ENCODE data around the gene CPT1A. TPM values are rescaled to one million over a fixed set of nuclear protein-coding genes. Genes with fewer than 3 reads are reported as not detected.

The CPT1A gene
- total and polyA plus RNA-seq, 8 donors = 7.0 to 103 (median 30.1) TPM

DNA sequence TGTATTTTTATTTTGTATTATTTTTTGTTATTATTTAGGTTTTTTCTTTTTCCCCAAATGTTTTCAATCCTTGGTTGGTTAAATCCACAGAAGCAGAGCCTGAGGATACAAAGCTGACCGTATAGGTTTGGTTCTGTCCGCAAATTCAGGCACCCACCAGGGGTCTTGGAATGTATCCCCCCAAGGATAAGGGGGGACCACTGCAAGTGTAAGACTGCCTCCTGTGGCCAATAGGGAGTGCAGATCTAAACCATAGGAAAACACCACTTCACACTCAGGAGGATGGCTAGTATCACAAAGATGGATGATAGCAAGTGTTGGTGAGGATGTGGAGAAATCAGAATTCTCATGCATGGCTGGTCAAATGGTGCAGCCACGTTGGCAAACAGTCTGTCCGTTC is 20.0 kb downstream of the CPT1A start:
- no peak for DNase-seq
- Histone ChIP-seq H3K36me3 (peaks cover 0 to 16% (median 10%) of the 10 kb centered on the region in 4 donors), H3K27me3 (no peaks in the 10 kb centered on the region), H3K27ac (no peak overlapping the region), H3K4me1 (peaks cover 13 to 47% (median 39%) of the 10 kb centered on the region in 4 donors), H3K9me3 (no peaks in the 10 kb centered on the region), H3K4me3 (no peak overlapping the region)
- TF ChIP-seq POLR2AphosphoS5 (IDR thresholded peaks at IDR 0.05) (no peak), CTCF (IDR thresholded peaks at IDR 0.05) (no peak), EP300 (IDR thresholded peaks at IDR 0.05) (no peak), POLR2A (IDR thresholded peaks at IDR 0.05) (no peak)
- WGBS, 5 donors = 53 to 82% (median 67%) methylated on average over 4 of the region's 4 CpGs
- intact Hi-C loops (cut with DNase I; ENCODE audit: low total_unique reads) = no loop called here

DNA sequence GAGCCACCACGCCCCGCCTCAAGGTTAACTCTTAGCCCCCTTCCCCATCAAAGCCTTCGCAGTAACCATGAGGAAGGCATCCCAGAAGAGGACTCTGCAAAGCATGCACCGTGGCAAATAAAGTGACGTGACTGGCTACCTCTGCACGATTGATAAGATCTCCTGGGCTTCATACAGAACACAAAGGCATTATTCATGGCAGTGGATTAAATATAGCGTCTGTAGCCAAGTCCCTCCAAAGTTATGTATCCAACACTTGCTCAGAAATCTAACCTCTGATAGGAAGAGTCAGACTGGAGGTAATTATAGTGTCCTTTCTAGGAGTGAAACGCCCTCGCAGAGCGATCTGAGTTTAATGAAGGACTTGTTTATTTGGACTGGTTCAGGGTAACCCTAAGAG is 22.4 kb downstream of the CPT1A start:
- 35 to 61% (median 50%) methylated on average over 10 of the region's 10 CpGs for WGBS, 5 donors

DNA sequence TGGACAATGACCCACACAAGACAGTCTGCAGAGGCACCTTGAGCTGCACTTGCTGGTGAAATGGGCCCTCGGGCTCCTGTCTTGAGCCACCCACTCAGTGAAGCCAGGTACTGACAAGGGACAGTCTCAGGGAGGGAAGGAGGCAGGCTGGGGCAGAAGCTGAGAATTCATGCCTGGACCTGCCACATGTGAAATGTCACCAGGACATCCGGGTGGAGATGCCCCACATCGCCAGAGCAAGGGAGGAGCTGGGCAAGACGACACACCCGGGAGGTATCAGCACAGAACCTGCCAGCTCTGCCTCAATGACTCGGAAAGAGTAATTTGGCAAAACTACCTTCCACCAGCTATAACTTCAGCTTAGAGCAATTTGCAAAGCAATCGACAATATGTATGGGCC is 23.5 kb downstream of the CPT1A start:
- Histone ChIP-seq H3K4me3 (no peak overlapping the region), H3K27me3 (no peaks in the 10 kb centered on the region), H3K36me3 (peaks cover 14 to 48% (median 41%) of the 10 kb centered on the region in 4 donors), H3K27ac (no peak overlapping the region), H3K4me1 (peaks cover 6 to 34% (median 25%) of the 10 kb centered on the region in 4 donors), H3K9me3 (no peaks in the 10 kb centered on the region)
- DNase-seq = no peak
- intact Hi-C loops (cut with DNase I; ENCODE audit: low total_unique reads) = no loop called here
- WGBS, 5 donors = 82 to 88% (median 85%) methylated on average over 6 to 7 of the region's 7 CpGs
- TF ChIP-seq CTCF (IDR thresholded peaks at IDR 0.05) = no peak
- no peak for TF ChIP-seq POLR2AphosphoS5 (IDR thresholded peaks at IDR 0.05)
- no peak for TF ChIP-seq POLR2A (IDR thresholded peaks at IDR 0.05)

More for the DNA sequence above, 22.4 kb downstream of the CPT1A start:
- H3K4me1 ChIP-seq = peaks cover 6 to 34% (median 25%) of the 10 kb centered on the region in 4 donors
- H3K4me3 ChIP-seq = no peak overlapping the region
- DNase-seq = no peak
- intact Hi-C loops (cut with DNase I; ENCODE audit: low total_unique reads) = no loop called here
- no peak for TF ChIP-seq POLR2AphosphoS5 (IDR thresholded peaks at IDR 0.05)
- TF ChIP-seq POLR2A (IDR thresholded peaks at IDR 0.05) = no peak
- TF ChIP-seq EP300 (IDR thresholded peaks at IDR 0.05) = no peak
- no peak for TF ChIP-seq CTCF (IDR thresholded peaks at IDR 0.05)
- H3K27ac ChIP-seq = no peak overlapping the region
- no peaks in the 10 kb centered on the region for H3K27me3 ChIP-seq
- peaks cover 7 to 36% (median 32%) of the 10 kb centered on the region in 4 donors for H3K36me3 ChIP-seq
- H3K9me3 ChIP-seq = no peaks in the 10 kb centered on the region

GRCh38 chr11:68817554-68817953 is 24.2 kb downstream of the CPT1A start:
- H3K27ac ChIP-seq = peak overlapping the region in 1 of 5 donors; percentile 14
- intact Hi-C loops (cut with DNase I; ENCODE audit: low total_unique reads) = no loop called here
- H3K27me3 ChIP-seq = no peaks in the 10 kb centered on the region
- H3K36me3 ChIP-seq = peaks cover 20 to 54% (median 45%) of the 10 kb centered on the region in 4 donors
- DNase-seq = no peak
- TF ChIP-seq EP300 (IDR thresholded peaks at IDR 0.05) (no peak), POLR2AphosphoS5 (IDR thresholded peaks at IDR 0.05) (no peak), CTCF (IDR thresholded peaks at IDR 0.05) (no peak), POLR2A (IDR thresholded peaks at IDR 0.05) (no peak)
- no peak overlapping the region for H3K4me3 ChIP-seq
- peaks cover 6 to 34% (median 28%) of the 10 kb centered on the region in 4 donors for H3K4me1 ChIP-seq
- no peaks in the 10 kb centered on the region for H3K9me3 ChIP-seq
- 84 to 94% (median 88%) methylated on average over 4 of the region's 4 CpGs for WGBS, 5 donors
